Renal cortex interstitium (tissue), 11 donors: ENCODE data around the gene CD34. TPM values are rescaled to one million over a fixed set of nuclear protein-coding genes. Genes with fewer than 3 reads are reported as not detected.

Experiments used
- DNase-seq, 11 donors: peaks; one replicate each; pipeline ENCODE4 v3.0.0-alpha.2; 2013; ENCODE audit warnings: low read depth in 9 of 11, low spot score in 4 of 11; ENCODE audit errors: extremely low read depth in 1 of 11
- polyA plus RNA-seq, 3 donors: library from polyadenylated mRNA; unstranded; fragments of 120-200 nt; gene quantifications; one replicate each; pipeline ENCODE4 v1.2.1, GENCODE V29; 2013; ENCODE audit not compliant: insufficient read length in 3 of 3

CD34 gene
- polyA plus RNA-seq, 3 donors: 79.0 to 106 (median 95.1) TPM

DNA sequence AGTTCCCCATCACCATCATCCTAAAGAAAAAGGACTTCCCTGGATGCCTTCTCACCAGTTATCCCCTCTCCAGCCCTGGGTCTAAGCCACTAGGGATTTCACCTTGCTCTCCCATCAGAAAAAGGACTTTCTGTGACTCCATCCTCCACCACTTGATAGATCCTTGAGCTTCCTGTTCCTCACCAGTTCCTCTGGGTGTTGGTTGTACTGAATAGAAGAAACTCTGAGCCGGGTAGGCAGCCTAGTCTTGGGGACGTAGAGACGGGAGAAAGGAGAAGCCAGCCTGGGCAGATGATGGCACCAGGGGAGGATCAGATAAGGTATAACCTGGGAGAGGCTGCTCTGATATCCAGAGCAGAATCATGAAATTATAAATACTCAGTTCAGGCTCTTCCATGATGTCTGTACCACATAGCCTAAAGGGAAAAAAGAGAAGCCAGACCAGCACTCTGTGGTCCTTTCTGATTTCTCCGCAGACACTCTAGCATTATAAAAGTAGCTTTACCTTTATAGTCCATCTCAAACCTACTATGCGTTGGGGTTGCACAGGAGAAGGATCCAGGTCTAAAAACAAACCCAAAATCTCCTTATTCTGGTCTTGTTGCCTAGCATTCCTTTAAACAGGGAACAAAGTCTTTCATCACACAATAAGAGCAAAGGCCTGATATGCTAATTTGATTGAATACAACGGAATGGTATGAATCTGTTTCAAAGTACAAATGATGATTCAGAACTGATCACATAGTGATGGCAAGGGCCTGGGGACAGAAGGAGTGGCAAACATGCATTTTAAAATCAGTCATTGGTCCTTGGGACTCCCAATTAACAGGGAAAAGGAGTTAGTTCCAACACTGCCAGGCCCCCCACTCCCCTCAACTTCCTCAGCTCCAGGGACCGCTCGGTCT is 1.2 kb upstream of the CD34 start:
- DNase-seq: no peak

DNA sequence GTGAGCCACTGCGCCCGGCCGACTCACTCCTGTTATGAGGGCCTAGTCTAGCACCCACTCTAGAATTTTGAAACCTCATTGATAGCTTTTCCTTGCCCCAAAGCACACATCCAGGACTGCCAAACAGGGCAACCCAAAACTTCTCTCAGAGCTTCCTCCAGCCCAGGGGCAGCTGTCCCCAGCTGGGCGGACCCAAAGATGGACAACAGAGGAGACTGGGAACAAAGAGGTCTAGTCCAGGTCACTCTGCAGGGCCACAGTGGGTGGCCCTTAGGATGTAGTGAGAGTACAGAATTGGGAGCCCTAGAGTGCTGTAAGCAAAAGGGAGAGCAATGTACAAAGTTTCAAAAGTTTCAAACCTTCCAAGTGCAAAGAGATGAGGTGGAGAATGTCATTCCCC is 1.2 kb downstream of the CD34 start:
- no peak for DNase-seq

DNA sequence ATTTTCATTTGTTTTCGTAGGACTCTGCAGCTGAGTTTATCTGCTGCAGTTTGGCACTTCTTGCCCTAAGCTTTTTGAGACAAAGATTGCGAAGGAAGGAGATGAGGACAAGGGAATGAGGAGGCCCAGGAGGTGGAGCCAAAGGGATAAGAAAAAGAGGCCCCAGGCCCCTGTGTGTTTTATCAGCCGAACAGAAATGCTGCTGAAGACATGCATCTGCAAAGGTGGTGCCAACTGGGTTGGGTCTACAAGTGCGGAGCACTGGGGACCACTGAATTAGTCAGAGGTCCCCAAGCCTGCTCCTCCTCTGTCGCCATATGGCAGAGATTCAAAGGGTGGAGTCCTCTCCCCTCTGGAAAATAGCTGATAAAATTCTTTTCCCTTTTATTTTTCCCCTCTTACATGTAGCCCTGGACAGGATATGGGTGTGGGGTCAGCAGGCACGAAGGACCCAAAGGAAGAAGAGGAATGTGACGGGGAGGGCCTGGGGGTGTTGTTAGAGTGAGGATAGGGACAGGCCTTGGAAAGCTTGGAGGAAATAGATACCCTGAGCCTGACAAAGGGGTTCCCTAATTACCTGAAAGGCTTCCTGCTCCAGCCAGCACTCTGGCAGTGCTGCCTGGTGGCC is 2.7 kb downstream of the CD34 start:
- DNase-seq: no peak

DNA sequence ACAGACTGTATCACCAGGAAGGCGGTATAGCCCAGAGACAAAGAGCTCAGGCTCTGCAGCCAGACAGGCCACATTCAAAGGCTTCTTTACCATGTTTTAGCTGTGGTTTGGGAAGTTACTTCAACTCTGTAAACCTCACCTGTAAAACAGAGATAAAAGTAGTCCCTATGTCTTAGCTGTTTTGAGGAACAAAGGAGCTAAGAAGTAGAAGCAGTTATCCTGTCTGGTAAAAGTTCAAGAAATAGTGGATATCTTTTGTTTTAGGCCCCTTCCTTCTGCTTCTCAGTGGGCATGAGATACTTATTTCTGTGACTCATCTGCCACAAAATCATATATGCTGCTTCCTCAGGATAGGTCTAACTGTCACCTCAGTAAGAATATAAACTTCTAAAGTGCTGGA is 6.5 kb downstream of the CD34 start:
- no peak for DNase-seq

DNA sequence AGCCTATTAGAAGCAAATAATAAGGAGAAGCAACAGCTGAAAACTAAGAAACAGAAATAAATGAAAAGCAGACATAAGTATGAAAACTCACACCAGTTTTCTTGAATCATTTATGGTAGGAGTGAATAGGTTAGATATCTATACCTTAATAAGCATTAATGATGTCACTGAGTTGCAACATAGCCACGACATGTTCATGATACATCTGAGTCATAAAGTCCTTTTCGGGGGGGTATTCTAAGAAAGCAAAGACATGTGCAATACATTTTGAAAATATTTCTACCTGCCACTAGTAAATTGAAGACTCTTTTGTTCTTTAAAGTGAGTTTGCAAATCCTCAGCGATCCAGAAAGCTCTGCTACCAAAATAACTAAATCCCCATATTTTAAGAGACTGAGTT is 7.2 kb downstream of the CD34 start:
- no peak for DNase-seq

DNA sequence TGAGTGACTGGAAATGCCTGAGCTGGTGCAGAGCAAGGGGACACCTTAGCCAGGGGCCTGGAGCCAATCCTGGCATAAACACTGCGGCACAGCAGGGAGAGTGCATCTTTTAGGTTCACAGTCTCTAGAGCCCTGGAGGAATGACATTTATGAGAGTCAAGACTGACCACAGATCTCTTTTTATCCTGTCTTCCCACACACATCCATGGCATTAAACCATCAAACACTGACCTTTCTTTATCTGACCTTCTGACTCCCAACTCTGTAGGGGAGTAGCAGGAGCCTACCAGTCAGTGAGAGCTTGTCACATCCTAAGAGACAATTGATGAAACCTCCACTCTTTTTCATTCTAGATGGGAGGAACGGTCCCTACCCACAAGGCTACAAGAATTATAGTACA is 7.9 kb downstream of the CD34 start:
- DNase-seq: no peak

DNA sequence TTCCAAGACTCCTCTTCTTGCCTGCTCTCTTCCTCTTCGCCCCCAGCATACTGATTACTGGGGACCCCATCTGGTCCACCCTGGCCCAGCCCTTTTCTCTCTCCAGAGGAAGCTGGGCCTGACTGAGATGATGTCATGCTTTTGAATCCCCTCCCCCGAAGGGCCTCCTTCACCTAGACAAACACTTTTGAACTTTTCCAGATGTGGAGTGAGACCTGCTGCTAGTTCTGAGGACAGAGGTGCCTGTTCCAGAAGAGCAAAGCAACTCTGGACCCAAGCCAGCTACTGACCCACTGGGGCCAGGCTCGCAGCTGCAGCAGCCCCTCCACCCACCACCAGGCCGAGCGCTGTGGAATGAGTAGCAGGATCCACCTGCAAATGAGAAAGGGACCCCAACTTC is 8.4 kb downstream of the CD34 start:
- no peak for DNase-seq

DNA sequence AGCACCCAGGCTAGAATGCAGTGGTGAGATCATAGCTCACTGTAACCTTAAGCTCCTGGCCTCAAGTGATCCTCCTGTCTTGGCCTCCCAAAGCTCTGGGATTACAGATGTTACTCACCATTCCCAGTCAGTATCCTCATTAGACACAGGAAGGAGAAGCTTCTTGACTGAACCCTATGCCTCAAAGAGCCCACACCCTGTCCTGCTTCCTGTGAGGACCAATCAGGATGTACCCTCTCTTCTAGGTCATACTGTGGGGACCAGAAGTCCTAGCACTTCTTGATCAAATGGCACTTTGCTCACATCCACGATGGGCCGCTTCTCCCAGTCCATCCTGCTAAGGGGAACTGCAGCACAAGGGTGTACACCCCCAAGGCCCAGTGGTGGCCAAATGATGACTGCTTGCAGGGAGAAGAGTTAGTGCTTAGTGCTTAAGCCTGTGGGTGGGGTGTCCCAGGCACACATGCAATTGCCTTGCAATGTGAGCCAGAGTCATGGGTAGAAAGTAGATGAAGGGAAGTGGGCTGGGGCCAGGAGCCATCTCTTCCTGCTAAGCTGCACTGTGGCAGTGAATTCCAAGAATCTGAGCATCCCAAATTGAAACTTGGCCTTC is 9.8 kb downstream of the CD34 start:
- no peak for DNase-seq

DNA sequence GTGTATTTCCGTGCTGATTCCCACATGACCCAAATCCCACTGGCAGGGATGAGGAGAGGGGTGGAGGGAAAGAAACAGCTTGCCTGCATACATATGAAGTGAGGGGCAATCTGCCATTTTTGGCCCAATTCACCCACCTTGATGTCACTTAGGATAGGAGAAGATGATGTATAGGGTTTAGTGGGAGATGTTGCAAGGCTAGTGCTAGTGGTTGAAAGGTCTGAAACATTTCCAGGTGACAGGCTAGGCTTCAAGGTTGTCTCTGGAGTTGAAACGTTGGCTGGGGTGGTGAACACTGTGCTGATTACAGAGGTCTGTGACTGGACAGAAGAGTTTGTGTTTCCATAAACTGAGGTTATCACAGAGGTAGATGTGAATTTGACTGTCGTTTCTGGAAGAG is 12.1 kb downstream of the CD34 start:
- no peak for DNase-seq

DNA sequence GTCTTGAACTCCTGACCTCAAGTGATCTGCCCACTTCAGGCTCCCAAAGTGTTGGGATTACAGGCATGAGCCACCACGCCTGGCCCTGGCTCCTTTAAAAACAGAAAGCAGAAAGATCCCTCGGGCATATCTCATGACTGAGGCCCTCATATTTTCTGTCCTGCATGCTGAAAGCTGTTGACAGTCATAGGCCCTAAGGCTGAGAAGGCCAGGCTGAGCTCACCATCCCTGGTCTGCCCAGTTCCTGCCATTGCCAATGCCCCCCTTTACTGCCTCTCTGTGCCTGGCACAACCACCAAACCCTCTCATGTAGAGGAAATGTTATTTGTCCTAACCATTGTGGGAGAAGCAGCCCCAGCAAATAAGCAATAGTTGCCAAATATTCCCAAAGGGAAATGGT is 12.7 kb downstream of the CD34 start:
- DNase-seq: no peak

DNA sequence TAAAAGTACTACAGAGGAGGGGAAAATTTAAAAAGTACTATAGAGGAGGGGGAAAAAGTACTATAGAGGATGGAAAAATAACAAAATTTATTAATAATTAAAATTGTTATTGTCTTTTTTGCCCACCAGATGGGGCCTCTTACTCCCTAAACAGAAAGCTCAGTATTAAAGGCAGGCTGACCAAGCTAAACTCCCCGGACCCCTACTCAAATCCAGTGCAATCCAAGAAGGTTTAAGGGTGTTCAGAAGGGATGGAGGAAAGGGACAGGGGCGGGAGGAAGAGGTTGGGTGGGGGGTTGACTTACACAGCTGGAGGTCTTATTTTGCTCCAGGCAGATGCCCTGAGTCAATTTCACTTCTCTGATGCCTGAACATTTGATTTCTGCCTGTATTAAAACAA is 13.7 kb downstream of the CD34 start:
- DNase-seq: no peak

DNA sequence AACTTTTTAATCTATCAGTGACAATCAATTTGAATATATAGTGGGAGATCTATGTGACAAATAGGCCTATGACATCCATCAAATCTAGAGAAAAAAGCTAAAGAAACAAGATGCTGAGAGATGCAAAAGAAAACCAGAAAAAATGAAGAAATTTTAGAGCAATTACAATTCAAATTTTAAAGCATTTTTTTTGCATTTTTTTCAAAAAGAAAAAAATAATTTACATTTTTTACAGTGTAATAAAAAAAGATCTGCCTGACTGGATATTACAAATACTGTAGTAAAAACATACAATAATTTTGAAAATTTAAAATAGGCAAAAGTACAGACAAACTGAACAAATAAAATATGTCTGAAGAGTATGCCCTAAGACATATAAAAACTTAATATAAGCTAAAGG is 14.4 kb downstream of the CD34 start:
- DNase-seq: no peak

DNA sequence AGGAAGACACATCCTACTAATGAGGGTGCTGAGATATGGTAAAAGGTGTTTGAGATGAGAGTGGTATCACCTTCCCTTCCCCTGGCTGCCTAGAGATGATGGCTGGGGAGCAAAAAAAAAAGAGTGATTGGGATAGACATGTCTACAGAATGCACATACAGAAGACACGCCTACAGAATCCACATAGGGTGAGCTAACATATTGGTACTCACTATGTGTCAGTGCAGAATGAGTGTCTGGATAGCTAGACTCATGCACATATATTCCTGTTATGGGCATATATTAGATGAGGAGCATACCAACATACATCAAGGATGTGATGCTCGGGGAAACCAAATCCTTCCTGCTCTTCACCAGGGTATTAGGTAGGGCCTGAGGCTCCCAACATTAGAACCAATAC is 16.2 kb downstream of the CD34 start:
- no peak for DNase-seq

DNA sequence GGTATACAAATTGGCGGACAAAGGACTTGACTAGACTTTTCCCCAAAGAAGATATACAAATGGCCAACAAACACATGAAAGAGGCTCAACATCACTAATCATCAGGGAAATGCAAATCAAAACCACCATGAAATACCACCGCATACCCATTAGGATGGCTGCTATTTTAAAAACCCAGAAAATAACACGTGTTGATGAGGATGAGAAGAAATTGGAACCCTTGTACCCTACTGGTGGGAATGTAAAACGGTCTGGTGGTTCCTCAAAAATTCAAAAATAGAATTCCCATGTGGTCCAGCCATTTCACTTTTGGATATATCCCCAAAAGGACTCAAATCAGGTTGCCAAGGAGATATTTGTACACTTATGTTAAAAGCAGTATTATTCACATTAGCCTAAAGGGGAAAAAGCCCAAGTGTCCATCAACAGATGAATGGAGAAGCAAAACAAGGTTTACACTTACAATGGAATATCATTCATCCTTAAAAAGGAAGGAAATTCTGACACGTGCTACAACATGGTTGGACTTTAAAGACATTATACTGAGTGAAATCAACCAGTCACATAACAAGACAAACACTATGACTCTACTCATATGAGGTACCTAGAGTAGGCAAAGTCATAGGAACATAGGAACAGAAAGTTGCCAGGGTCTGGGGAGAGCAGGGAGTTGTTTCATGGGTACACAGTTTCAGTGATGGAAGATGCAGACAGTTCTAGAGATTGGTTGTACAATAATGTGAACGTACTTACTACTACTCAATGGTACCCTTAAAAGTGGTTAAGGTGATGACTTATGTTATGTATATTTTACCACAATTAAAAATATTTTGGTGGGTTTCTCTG is 17.0 kb downstream of the CD34 start:
- no peak for DNase-seq

DNA sequence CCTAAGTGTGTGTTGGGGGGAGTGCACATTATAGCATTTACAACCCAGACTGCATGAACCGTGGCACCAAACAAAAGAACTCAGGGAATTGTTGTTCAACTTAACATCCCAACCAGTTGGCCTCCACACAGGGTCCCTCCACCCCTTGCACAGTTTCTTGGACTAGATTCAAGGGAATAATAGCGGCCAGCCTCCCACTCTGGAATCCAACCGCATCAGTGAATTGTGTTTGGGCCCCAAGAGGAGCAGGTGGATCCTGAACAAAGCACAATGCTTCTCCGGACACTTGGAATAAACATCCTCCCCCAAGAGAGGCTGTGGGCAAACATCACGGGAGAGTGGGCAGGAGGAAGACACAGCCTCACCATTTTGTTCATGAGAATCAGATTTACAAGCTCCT is 18.2 kb downstream of the CD34 start:
- DNase-seq: no peak

DNA sequence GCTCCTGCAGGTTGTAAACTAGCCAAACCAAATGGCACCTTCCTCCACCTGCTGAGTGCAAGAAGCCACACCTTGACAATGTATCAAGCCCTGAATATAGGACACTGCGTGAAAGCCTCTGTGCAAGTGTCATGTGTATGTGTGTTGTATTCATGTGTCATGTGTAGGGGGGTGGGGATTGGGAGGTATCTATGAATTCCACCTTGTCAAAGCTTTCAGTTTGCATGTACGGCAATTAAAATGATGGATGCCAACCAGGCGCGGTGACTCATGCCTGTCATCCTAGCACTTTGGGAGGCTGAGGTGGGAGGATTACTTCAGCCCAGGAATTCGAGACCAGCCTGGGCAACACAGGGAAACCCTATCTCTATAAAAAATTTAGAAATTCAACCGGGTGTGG is 19.8 kb downstream of the CD34 start:
- no peak for DNase-seq

DNA sequence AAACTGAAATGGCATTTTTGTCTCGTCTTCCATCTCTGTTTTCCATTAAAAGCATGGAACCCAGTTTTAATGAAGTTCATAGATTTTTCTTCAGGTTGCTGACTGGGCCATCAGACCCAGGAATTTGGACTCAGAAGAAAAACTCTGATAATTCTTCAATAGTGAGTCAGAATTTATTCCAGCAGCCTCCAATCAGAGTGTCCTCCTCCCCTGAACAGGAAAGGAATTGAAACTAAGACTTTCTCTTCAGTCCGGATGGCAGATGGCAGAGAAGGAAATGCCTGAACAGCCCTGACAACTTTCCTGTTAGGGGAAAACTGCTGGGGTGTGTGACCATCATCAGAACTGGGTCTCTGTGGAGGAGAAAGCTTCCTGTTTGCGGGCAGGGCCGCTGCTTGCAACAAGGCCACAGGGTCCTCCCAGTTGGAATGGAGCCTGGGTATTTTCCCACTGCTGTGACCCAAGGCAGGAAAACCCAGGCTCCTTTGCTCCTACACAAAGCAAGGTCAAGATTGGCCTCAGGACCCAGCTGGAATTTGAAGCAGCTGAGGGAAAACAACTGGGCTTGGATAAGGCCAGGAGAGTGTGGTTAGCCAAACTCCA is 20.7 kb downstream of the CD34 start:
- DNase-seq: peak in 3 of 11 donors; percentile 45 to 63 (median 59)

DNA sequence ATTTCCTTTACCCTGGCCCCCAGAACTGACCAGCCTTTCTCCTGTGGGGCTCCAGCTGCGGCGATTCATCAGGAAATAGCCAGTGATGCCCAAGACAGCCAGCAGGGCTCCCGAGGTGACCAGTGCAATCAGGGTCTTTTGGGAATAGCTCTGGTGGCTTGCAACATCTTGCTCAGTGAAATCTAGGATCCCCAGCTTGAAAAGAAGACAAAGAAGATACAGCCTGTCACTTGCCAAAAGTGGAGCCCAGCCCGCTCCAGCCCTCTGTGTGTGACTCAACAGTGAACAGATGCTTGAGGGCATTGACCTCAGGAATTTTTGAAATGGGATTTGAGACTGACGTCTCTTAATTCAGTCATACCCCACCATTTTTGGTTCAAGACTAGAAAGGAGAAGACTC is 22.3 kb downstream of the CD34 start:
- DNase-seq: no peak

DNA sequence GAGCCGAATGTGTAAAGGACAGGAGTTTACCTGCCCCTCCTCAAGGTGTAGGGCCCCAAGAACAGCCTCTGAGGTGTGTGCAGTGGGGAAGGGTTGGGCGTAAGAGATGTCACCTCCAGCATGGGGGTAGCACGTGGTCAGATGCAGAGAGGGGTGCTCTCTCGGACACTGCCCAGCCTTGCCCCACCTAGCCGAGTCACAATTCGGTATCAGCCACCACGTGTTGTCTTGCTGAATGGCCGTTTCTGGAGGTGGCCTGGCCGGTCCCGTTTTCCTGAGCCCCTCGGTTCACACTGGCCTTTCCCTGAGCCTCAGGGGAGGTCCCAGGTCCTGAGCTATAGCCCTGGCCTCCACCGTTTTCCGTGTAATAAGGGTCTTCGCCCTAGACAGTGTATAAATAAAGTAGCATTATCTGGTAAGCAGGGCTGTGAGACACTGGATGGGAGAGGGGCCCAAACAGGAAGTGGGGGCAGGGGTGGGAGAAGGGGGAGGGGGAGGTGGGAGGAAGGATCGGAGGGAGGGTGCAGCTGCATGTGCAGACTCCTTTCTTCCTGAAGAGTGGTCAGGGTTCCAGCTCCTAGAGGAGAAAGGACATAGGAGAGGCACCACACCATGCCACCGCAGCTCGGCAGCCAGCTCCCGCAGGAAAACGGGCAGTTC is 23.3 kb downstream of the CD34 start:
- no peak for DNase-seq
